HepG2 (cell line): ENCODE data around the gene RFX7. TPM values are rescaled to one million over a fixed set of nuclear protein-coding genes. Genes with fewer than 3 reads are reported as not detected.

Experiments
- HINFP ChIP-seq: sonication (generic); formaldehyde crosslinking; IDR thresholded peaks from 2 replicates; pipeline ENCODE4 v1.4.0; 2020; ENCODE audit warnings: low read depth, mild to moderate bottlenecking, missing genetic modification reagents
- KAT8 ChIP-seq: IDR thresholded peaks from 2 replicates; pipeline ENCODE4 v1.6.1; 2016; ENCODE audit warnings: missing genetic modification reagents, missing compliant biosample characterization
- MED8 ChIP-seq: sonication (generic); formaldehyde crosslinking; IDR thresholded peaks from 2 replicates; pipeline ENCODE4 v1.8.1; 2023; ENCODE audit warnings: mild to moderate bottlenecking, missing genetic modification reagents; ENCODE audit not compliant: insufficient replicate concordance
- MEF2D ChIP-seq: sonication (generic); formaldehyde crosslinking; IDR thresholded peaks from 2 replicates; pipeline ENCODE4 v1.5.1; 2020; ENCODE audit warnings: mild to moderate bottlenecking, missing genetic modification reagents
- MTERF4 ChIP-seq: sonication (generic); formaldehyde crosslinking; IDR thresholded peaks from 2 replicates; pipeline ENCODE4 v1.8.0; 2023; ENCODE audit warnings: mild to moderate bottlenecking, missing genetic modification reagents
- NCOA1 ChIP-seq: sonication (generic); formaldehyde crosslinking; IDR thresholded peaks from 2 replicates; pipeline ENCODE4 v1.9.0; 2021; ENCODE audit warnings: missing genetic modification reagents
- NFE2L1 ChIP-seq: sonication (generic); formaldehyde crosslinking; IDR thresholded peaks from 2 replicates; pipeline ENCODE4 v1.4.0; 2020; ENCODE audit warnings: missing genetic modification reagents, mild to moderate bottlenecking, borderline replicate concordance
- NPAS2 ChIP-seq: sonication (generic); formaldehyde crosslinking; IDR thresholded peaks from 2 replicates; pipeline ENCODE4 v1.8.0; 2022; ENCODE audit warnings: mild to moderate bottlenecking, missing genetic modification reagents, borderline replicate concordance
- ONECUT2 ChIP-seq: sonication (generic); formaldehyde crosslinking; IDR thresholded peaks from 2 replicates; pipeline ENCODE4 v1.4.0; 2020; ENCODE audit warnings: missing genetic modification reagents
- REPIN1 ChIP-seq: sonication (generic); formaldehyde crosslinking; IDR thresholded peaks from 2 replicates; pipeline ENCODE4 v1.8.0; 2022; ENCODE audit warnings: missing genetic modification reagents, low read depth, mild to moderate bottlenecking, borderline replicate concordance
- REXO4 ChIP-seq: sonication (generic); formaldehyde crosslinking; IDR thresholded peaks from 2 replicates; pipeline ENCODE4 v1.8.0; 2022; ENCODE audit warnings: missing genetic modification reagents, mild to moderate bottlenecking, borderline replicate concordance
- ZBTB4 ChIP-seq: sonication (generic); formaldehyde crosslinking; IDR thresholded peaks from 2 replicates; pipeline ENCODE4 v1.4.0; 2020; ENCODE audit warnings: missing genetic modification reagents, mild to moderate bottlenecking, borderline replicate concordance
- ZNF10 ChIP-seq: sonication (generic); formaldehyde crosslinking; IDR thresholded peaks from 2 replicates; pipeline ENCODE4 v1.4.0; 2020; ENCODE audit warnings: mild to moderate bottlenecking, low read depth, missing genetic modification reagents, borderline replicate concordance
- ZNF235 ChIP-seq: sonication (generic); formaldehyde crosslinking; IDR thresholded peaks from 2 replicates; pipeline ENCODE4 v1.8.1; 2023; ENCODE audit warnings: mild to moderate bottlenecking, missing genetic modification reagents, borderline replicate concordance
- ZNF543 ChIP-seq: sonication (generic); formaldehyde crosslinking; IDR thresholded peaks from 2 replicates; pipeline ENCODE4 v1.4.0; 2020; ENCODE audit warnings: mild to moderate bottlenecking, missing genetic modification reagents
- ZSCAN25 ChIP-seq: sonication (generic); formaldehyde crosslinking; IDR thresholded peaks from 2 replicates; pipeline ENCODE4 v1.8.0; 2022; ENCODE audit warnings: mild to moderate bottlenecking, missing genetic modification reagents
- polyA plus RNA-seq, 8 experiments: library from polyadenylated mRNA; depleted of rRNA in 3 of 8; stranded (reverse) in 7 of 8; unstranded in 1 of 8; fragments of >200 nt; fragmentation: Illumina TruSeq in 4 of 8; extraction: Trizol in 4 of 8; gene quantifications; 2 replicates each; pipeline versions ENCODE4 v1.2.1 to v1.2.3, GENCODE V29; 2011 to 2016; ENCODE audit warnings: low read depth in 4 of 8, missing spikeins in 1 of 8, mixed read lengths in 1 of 8; ENCODE audit not compliant: insufficient read depth in 1 of 8
- total RNA-seq, 5 experiments: library from RNA; depleted of rRNA; stranded (reverse); fragments of >200 nt; fragmentation: Illumina TruSeq; extraction: Trizol; gene quantifications; 2 replicates each; pipeline ENCODE4 v1.2.3, GENCODE V29; 2016; ENCODE audit warnings: low read depth in 1 of 5
- TF ChIP-seq, protein P1 (sequence below): sonication (generic); formaldehyde crosslinking; IDR thresholded peaks from 2 replicates; pipeline ENCODE4 v1.4.0; 2020; ENCODE audit warnings: low read depth, missing genetic modification reagents

Gene RFX7
- total and polyA plus RNA-seq, 2 of the 13 experiments (the other 11 are each of a cell fraction or from before 2014, with no cell fraction given) = 8.5 to 10.4 TPM

DNA sequence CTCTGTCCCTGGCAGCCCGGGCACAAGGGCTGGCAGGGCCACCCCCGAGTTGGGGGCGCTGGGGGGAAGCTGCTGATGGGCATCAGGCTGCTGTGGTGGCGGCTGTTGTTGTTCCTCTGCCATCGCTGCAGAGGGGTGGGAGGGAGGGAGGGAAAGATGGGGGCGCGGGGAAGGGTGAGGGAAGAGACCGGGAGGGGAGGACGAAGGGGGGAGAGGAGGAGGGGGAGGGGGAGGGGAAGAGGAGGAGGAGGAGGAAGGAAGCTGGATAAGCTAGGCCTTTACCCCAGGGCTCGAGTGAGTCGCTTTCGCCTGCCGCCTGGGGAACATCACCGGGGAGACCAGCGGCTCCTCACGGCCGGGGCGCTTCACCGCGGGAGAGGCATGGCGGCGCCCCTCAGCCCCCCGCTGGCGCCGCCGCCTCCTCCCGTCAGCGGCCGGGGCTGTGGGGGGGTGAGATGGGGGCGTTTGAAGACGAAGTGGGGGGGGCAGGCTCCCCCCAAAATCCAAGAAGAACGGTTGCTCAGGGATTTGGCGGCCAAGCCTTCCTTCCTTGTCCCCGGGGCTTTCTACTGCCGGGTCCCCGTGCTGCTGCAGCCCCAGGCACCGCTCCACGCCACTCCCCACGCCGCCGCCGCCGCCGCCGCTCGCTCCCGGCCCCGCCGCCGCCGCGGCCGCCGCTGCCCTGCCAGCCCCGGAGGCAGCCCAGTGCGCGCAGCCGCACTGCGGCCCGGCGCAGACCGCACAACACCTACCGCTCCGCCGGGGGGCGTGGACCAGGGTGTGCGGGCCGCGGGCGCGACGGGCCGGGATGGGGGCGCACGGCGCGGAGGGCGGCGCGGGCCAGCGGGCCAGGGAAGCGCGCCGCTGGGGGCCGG, at the start of gene RFX7 (continued):
- TF ChIP-seq ZSCAN25 = 0 out of 2 replicates have a peak, but pooled peaks have one; percentile 14
- no peak for TF ChIP-seq REXO4 (CRISPR knock-in tag)
- no peak for TF ChIP-seq HINFP (CRISPR knock-in tag)
- no peak for TF ChIP-seq ZNF10 (CRISPR knock-in tag)
- TF ChIP-seq, protein P1, sequence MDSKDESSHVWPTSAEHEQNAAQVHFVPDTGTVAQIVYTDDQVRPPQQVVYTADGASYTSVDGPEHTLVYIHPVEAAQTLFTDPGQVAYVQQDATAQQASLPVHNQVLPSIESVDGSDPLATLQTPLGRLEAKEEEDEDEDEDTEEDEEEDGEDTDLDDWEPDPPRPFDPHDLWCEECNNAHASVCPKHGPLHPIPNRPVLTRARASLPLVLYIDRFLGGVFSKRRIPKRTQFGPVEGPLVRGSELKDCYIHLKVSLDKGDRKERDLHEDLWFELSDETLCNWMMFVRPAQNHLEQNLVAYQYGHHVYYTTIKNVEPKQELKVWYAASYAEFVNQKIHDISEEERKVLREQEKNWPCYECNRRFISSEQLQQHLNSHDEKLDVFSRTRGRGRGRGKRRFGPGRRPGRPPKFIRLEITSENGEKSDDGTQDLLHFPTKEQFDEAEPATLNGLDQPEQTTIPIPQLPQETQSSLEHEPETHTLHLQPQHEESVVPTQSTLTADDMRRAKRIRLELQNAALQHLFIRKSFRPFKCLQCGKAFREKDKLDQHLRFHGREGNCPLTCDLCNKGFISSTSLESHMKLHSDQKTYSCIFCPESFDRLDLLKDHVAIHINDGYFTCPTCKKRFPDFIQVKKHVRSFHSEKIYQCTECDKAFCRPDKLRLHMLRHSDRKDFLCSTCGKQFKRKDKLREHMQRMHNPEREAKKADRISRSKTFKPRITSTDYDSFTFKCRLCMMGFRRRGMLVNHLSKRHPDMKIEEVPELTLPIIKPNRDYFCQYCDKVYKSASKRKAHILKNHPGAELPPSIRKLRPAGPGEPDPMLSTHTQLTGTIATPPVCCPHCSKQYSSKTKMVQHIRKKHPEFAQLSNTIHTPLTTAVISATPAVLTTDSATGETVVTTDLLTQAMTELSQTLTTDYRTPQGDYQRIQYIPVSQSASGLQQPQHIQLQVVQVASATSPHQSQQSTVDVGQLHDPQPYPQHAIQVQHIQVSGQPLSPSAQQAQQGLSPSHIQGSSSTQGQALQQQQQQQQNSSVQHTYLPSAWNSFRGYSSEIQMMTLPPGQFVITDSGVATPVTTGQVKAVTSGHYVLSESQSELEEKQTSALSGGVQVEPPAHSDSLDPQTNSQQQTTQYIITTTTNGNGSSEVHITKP (CRISPR knock-in tag) = no peak
- no peak for TF ChIP-seq ZBTB4 (CRISPR knock-in tag)
- TF ChIP-seq MEF2D = no peak
- no peak for TF ChIP-seq NPAS2 (CRISPR knock-in tag)
- TF ChIP-seq MED8 (CRISPR knock-in tag) = no peak
- TF ChIP-seq NFE2L1 (CRISPR knock-in tag) = no peak
- TF ChIP-seq ZNF543 (CRISPR knock-in tag) = 0 out of 2 replicates have a peak, but pooled peaks have one; percentile 13
- no peak for TF ChIP-seq NCOA1 (CRISPR knock-in tag)
- no peak for TF ChIP-seq REPIN1 (CRISPR knock-in tag)
- TF ChIP-seq ZNF235 (CRISPR knock-in tag) = no peak
- no peak for TF ChIP-seq KAT8 (CRISPR knock-in tag)
- TF ChIP-seq MTERF4 = no peak
- TF ChIP-seq ONECUT2 (CRISPR knock-in tag) = no peak
